Fibroblast of the aortic adventitia (primary cell): ENCODE data around the gene MAPK10. TPM values are rescaled to one million over a fixed set of nuclear protein-coding genes. Genes with fewer than 3 reads are reported as not detected.

Experiments
- DNase-seq: peaks from one replicate; pipeline ENCODE4 v3.0.0-alpha.2; 2010; ENCODE audit warnings: low read depth
- H3K4me3 ChIP-seq: 2 replicates; pipeline ENCODE4 v1.5.1; 2011; ENCODE audit warnings: low read depth, mild to moderate bottlenecking, control low read depth, low read length, moderate library complexity
- total RNA-seq: library from RNA; depleted of rRNA; stranded (reverse); fragments of >200 nt; gene quantifications from 2 replicates; pipeline ENCODE4 v1.2.3, GENCODE V29; 2012; ENCODE audit warnings: low replicate concordance
- TF ChIP-seq, protein P1 (sequence below): IDR thresholded peaks from 2 replicates; pipeline ENCODE4 v1.5.1; 2011; ENCODE audit warnings: mild to moderate bottlenecking, low read length, control low read depth, inconsistent platforms; ENCODE audit not compliant: insufficient read depth

Gene MAPK10
- total RNA-seq, 1 donor: 69.6 TPM

GRCh38 chr4:86101410-86101809 is 258.4 kb downstream of the MAPK10 start:
- no peak for DNase-seq
- H3K4me3 ChIP-seq: no peak overlapping the region
- TF ChIP-seq, protein P1, sequence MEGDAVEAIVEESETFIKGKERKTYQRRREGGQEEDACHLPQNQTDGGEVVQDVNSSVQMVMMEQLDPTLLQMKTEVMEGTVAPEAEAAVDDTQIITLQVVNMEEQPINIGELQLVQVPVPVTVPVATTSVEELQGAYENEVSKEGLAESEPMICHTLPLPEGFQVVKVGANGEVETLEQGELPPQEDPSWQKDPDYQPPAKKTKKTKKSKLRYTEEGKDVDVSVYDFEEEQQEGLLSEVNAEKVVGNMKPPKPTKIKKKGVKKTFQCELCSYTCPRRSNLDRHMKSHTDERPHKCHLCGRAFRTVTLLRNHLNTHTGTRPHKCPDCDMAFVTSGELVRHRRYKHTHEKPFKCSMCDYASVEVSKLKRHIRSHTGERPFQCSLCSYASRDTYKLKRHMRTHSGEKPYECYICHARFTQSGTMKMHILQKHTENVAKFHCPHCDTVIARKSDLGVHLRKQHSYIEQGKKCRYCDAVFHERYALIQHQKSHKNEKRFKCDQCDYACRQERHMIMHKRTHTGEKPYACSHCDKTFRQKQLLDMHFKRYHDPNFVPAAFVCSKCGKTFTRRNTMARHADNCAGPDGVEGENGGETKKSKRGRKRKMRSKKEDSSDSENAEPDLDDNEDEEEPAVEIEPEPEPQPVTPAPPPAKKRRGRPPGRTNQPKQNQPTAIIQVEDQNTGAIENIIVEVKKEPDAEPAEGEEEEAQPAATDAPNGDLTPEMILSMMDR: no peak

DNA sequence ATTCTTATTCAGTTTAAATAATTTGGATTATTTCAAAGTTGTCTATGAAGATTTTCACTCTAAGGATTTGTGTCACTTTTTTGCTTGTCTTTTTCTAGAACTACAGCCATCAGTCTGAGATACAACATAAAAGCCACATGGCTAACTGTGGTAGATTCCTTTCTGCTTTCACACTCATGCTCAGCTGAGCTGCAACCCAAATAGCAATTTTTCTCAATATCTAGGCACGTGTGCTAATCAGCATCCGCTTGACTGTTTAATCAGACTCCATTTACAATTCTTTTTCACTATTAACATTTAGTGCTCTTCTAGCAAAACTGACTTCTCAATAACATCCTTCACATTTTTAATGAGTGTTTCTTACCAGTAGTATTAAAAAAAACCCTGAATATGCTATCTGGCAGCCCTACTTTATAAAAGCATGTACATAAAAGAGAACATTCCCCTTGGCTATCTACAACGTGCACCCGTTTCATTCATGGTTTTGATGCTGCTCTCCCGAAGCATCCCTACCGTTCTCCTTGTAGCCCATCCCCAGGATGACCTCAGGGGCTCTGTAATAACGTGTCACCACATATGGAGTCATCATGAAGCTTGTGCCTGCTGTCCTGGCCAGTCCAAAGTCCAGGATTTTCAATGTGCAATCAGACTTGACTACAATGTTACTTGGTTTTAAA is 259.2 kb downstream of the MAPK10 start:
- DNase-seq: no peak

DNA sequence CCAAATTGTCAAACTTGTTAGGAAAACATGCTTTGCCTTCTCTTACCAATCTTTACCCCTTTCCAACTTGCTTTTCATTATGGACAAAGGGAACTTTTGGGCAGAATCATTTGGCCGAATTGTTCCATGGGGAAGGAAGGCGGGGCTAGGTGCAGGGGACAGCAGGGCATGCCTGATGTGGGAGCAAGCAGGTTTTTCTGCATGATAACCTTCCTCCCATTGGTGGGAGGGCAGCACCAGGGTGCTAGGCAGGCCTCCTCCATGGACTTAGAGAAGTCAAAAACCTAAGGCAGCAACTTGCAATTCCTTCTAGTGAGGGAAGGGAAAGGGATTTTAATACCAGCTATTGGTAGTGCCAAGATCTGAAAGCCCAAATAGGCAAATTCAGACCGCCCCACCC is 260.5 kb downstream of the MAPK10 start:
- TF ChIP-seq, protein P1: no peak
- no peak overlapping the region for H3K4me3 ChIP-seq
- DNase-seq: no peak

More for the DNA sequence above, 259.2 kb downstream of the MAPK10 start:
- H3K4me3 ChIP-seq: no peak overlapping the region
- TF ChIP-seq, protein P1: no peak

DNA sequence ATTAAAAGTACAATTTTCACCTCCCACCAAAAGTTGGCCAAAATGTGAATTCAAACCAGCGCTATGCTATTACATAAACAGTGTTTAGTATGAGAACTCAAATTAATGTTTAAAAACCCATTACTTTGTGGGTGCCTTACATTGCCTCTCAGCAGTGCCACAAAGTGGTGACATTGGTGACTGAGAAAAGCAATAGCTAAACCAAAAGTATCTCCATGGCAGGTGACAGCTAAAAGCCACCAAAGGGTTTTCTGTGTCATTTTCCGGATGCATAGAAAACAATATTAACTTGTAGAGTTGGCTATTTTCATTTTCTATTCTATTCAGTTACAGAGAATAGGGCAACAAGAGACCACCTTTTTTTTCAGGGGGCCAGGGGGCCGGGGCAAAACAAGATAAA is 261.2 kb downstream of the MAPK10 start:
- no peak for DNase-seq
- TF ChIP-seq, protein P1: no peak
- no peak overlapping the region for H3K4me3 ChIP-seq

DNA sequence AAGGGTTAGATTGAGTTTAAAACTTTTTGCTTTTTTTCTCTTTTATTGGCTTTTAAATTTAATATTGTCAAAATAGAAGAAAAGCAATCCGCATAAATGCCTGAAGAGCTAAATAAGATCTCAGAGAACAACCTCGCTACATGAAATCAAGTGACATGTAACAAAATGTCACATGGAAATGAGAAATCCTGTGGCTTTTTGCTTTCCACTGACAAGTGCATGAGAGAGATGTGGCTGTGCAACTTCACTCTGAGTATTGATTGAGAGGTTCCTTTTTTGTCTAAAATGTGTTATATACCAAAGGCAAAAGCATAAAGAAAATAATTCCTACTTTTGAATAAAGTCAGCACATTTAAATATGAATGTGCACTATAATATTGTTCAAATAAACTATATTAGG is 263.5 kb downstream of the MAPK10 start:
- no peak for DNase-seq
- no peak overlapping the region for H3K4me3 ChIP-seq
- TF ChIP-seq, protein P1: no peak

GRCh38 chr4:86092684-86093083 is 267.2 kb downstream of the MAPK10 start:
- DNase-seq: peak; percentile 90
- no peak overlapping the region for H3K4me3 ChIP-seq
- TF ChIP-seq, protein P1: no peak

- H3K4me3 ChIP-seq: no peak overlapping the region
- TF ChIP-seq, protein P1: no peak
- no peak for DNase-seq
Observed at GRCh38 chr4:86091201-86091600, 268.7 kb downstream of the MAPK10 start.
